Thyroid gland (tissue), 4 donors: ENCODE data around the gene SLC6A16. TPM values are rescaled to one million over a fixed set of nuclear protein-coding genes. Genes with fewer than 3 reads are reported as not detected.

Experiments used
- DNase-seq, 2 donors: peaks; one replicate each; pipeline ENCODE4 v3.0.0-alpha.2; 2019
- H3K27ac ChIP-seq, 3 donors: fragments of 200-600 bp; sonication (generic); 1 replicate in 2 of 3; 2 replicates in 1 of 3; pipeline ENCODE4 v1.5.1; 2016 to 2019; ENCODE audit warnings: mild to moderate bottlenecking in 1 of 3, moderate library complexity in 1 of 3
- H3K27me3 ChIP-seq: fragments of 200-600 bp; sonication (generic); one replicate; pipeline ENCODE4 v1.5.1; 2019
- H3K36me3 ChIP-seq, 2 donors: fragments of 200-600 bp; sonication (generic); one replicate each; pipeline ENCODE4 v1.5.1; 2016 to 2019
- H3K4me1 ChIP-seq, 2 donors: fragments of 200-600 bp; sonication (generic); one replicate each; pipeline ENCODE4 v1.5.1; 2017 to 2019
- H3K4me3 ChIP-seq, 3 donors: fragments of 200-600 bp; sonication (generic); replicated peaks in 1 of 3; 1 replicate in 2 of 3; 2 replicates in 1 of 3; pipeline ENCODE4 v1.5.1; 2016; ENCODE audit warnings: mild to moderate bottlenecking in 1 of 3
- H3K9me3 ChIP-seq: fragments of 200-600 bp; sonication (generic); one replicate; pipeline ENCODE4 v1.5.1; 2017
- POLR2A ChIP-seq, 2 donors: fragments of 450-650 bp; IDR thresholded peaks; one replicate each; pipeline ENCODE4 v1.6.1; 2017; ENCODE audit warnings: antibody characterized with exemption in 2 of 2, mild to moderate bottlenecking in 2 of 2, moderate library complexity in 1 of 2
- WGBS, 2 donors: methylation state at CpG; one replicate each; pipeline ENCODE4 v1.1.5; 2017; 5-methylcytosine and 5-hydroxymethylcytosine counted together
- intact Hi-C: fragments of 100-400 bp; cut with DNase I; formaldehyde crosslinking; loops from one replicate; pipeline ENCODE4 v1.15.1; 2023
- total RNA-seq, 4 donors: library from RNA; depleted of rRNA; stranded (reverse); fragments of >200 nt; gene quantifications; one replicate each; pipeline ENCODE4 v1.2.3, GENCODE V29; 2016
- TF ChIP-seq, protein P1 (sequence below), 6 experiments: fragments of 200-600 bp in 3 of 6; fragments of 450-650 bp in 3 of 6; sonication (generic) in 3 of 6; IDR thresholded peaks; one replicate each; pipeline ENCODE4 v1.5.1; 2016 to 2019; ENCODE audit warnings: antibody characterized with exemption in 6 of 6, mild to moderate bottlenecking in 2 of 6, inconsistent platforms in 1 of 6, moderate library complexity in 1 of 6

The SLC6A16 gene
- total RNA-seq, 4 donors from 2014 or later = 0.24 to 7.8 (median 1.4) TPM

DNA sequence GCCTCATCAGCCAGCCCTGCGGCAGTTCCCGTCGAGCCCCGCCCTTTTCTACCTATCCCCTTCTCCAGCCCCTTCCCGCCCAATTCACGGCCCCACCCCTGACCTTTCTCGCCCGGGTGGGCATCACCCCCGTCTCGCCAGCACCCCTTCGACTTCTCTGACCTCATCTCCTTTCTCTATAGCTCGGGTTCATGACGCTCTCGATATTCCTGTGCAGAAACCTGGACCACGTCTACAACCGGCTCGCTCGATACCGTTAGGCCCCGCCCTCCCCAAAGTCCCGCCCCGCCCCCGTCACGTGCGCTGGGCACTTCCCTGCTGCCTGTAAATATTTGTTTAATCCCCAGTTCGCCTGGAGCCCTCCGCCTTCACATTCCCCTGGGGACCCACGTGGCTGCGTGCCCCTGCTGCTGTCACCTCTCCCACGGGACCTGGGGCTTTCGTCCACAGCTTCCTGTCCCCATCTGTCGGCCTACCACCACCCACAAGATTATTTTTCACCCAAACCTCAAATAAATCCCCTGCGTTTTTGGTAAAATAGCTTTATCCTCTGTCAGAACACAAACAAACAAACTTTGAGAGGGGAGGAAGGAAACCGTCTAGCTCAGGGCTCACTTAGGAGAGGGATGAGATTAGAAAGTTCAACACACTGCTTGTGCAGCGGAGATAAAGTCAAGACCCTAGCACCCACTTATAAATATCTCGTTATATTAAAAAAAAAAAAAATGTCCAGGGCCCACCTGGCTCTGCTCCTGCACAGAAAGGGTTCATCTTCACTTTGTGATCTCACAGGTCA, 15.3 kb upstream of the SLC6A16 start:
- peak overlapping the region; percentile 58 to 81 (median 69) for H3K27ac ChIP-seq
- H3K27me3 ChIP-seq = no peaks in the 10 kb centered on the region
- peak overlapping the region in 1 of 3 donors; percentile 28 for H3K4me3 ChIP-seq
- peak; percentile 57 to 60 for DNase-seq
- no peaks in the 10 kb centered on the region for H3K9me3 ChIP-seq
- intact Hi-C loops = no loop called here
- H3K36me3 ChIP-seq = peaks cover 4 to 7% of the 10 kb centered on the region in 2 donors
- TF ChIP-seq, protein P1, sequence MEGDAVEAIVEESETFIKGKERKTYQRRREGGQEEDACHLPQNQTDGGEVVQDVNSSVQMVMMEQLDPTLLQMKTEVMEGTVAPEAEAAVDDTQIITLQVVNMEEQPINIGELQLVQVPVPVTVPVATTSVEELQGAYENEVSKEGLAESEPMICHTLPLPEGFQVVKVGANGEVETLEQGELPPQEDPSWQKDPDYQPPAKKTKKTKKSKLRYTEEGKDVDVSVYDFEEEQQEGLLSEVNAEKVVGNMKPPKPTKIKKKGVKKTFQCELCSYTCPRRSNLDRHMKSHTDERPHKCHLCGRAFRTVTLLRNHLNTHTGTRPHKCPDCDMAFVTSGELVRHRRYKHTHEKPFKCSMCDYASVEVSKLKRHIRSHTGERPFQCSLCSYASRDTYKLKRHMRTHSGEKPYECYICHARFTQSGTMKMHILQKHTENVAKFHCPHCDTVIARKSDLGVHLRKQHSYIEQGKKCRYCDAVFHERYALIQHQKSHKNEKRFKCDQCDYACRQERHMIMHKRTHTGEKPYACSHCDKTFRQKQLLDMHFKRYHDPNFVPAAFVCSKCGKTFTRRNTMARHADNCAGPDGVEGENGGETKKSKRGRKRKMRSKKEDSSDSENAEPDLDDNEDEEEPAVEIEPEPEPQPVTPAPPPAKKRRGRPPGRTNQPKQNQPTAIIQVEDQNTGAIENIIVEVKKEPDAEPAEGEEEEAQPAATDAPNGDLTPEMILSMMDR (IDR thresholded peaks at IDR 0.05) = no peak
- no peak for TF ChIP-seq POLR2A (IDR thresholded peaks at IDR 0.05)
- 21 to 29% methylated on average over 36 of the region's 36 CpGs for WGBS, 2 donors
- H3K4me1 ChIP-seq = peaks cover 19 to 20% of the 10 kb centered on the region in 2 donors

DNA sequence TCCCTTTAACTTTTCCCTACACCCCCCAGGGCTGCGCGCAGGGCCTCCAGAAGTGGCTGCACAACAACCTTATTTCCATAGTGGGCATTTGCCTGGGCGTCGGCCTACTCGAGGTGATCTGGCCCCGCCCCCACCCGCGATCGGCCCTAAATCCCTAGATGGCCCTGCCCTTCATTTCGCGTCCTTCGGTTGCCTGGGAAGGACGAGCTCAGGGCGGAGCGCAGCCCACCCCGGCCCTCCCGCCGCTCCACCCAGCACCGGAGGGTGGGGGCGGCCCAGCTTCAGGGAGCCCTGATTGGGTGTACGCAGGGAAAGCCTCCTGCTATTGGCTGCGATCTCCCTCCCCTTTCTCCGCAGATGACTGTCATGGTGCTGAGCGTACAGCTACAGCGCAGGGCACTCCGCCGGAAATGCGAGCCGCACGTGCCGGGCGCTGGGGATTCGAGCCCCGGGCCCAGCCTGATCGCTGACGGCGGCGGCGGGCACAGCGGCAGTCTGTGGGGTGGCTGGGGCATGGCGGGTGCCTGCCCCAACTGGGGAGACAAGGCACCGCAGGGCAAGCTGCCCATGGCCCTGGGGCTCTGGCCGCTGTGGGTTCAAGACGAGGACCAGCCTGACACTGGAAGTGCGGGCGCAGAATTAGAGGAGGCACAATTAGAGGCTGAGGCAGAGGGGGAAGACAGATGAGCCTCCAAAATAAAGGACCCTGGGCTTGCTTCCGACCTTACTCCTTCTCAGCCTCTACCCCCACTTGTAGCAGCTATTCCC, 14.5 kb upstream of the SLC6A16 start:
- Histone ChIP-seq H3K9me3 (no peaks in the 10 kb centered on the region), H3K36me3 (peaks cover 4 to 7% of the 10 kb centered on the region in 2 donors), H3K4me1 (peaks cover 19 to 20% of the 10 kb centered on the region in 2 donors), H3K27me3 (no peaks in the 10 kb centered on the region), H3K4me3 (peak overlapping the region in 1 of 3 donors; percentile 28), H3K27ac (peak overlapping the region; percentile 58 to 81 (median 69))
- TF ChIP-seq, protein P1 (IDR thresholded peaks at IDR 0.05) = peak in 1 of 6 experiments; percentile 4
- TF ChIP-seq POLR2A (IDR thresholded peaks at IDR 0.05) = peak in 1 of 2 donors; percentile 53
- WGBS, 2 donors = 6 to 27% methylated on average over 12 to 40 of the region's 47 CpGs
- intact Hi-C loops = no loop called here
- DNase-seq = peak; percentile 82 to 85

DNA sequence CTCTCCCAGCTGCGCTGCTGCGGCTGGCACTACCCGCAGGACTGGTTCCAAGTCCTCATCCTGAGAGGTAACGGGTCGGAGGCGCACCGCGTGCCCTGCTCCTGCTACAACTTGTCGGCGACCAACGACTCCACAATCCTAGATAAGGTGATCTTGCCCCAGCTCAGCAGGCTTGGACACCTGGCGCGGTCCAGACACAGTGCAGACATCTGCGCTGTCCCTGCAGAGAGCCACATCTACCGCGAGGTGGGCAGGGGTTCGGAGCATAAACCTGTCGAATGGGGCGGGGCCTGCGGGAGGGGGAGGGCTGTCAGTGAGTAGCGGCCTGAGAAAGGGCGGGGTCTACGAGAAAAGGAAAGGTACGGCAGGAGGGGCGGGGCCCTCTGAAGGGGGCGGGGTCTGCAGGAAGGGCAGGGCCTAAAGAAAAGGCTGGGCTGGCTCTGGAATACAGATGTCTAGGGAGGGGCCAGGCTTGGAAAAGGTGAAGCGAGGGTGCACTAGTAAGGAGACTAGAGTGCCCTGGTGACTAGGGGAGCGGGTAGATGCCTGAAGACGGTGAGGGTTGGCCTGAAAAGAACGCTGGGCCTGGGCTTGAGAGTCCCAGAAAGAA, 13.8 kb upstream of the SLC6A16 start:
- intact Hi-C loops = no loop called here

GRCh38 chr19:49338023-49338677, 13.2 kb upstream of the SLC6A16 start:
- Histone ChIP-seq H3K27ac (no peak overlapping the region), H3K36me3 (peaks cover 0 to 7% of the 10 kb centered on the region in 2 donors), H3K27me3 (no peaks in the 10 kb centered on the region), H3K4me3 (peak overlapping the region in 1 of 3 donors; percentile 24), H3K9me3 (no peaks in the 10 kb centered on the region), H3K4me1 (peaks cover 19 to 20% of the 10 kb centered on the region in 2 donors)
- 19 to 27% methylated on average over 26 to 29 of the region's 34 CpGs for WGBS, 2 donors
- intact Hi-C loops = no loop called here
- no peak for TF ChIP-seq POLR2A (IDR thresholded peaks at IDR 0.05)
- TF ChIP-seq, protein P1 (IDR thresholded peaks at IDR 0.05) = no peak
- DNase-seq = no peak

More for the DNA sequence above, 13.8 kb upstream of the SLC6A16 start:
- TF ChIP-seq, protein P1 (IDR thresholded peaks at IDR 0.05) = no peak
- no peak for TF ChIP-seq POLR2A (IDR thresholded peaks at IDR 0.05)
- peak; percentile 86 to 88 for DNase-seq
- Histone ChIP-seq H3K27me3 (no peaks in the 10 kb centered on the region), H3K4me1 (peaks cover 19 to 20% of the 10 kb centered on the region in 2 donors), H3K36me3 (peaks cover 0 to 7% of the 10 kb centered on the region in 2 donors), H3K27ac (peak overlapping the region in 1 of 3 donors; percentile 10), H3K9me3 (no peaks in the 10 kb centered on the region), H3K4me3 (peak overlapping the region in 1 of 3 donors; percentile 24)
- WGBS, 2 donors = 3 to 18% methylated on average over 21 to 27 of the region's 30 CpGs
